H1 (cell line): Measurements from ENCODE around the gene EIF4E. TPM values are rescaled to one million over a fixed set of nuclear protein-coding genes. Genes with fewer than 3 reads are reported as not detected.

Source experiments
- ASH2L ChIP-seq: fragments of 200-600, 300-600 bp; sonication (generic); IDR thresholded peaks from one replicate; pipeline ENCODE4 v1.7.1; 2017; ENCODE audit warnings: low read length
- CTBP2 ChIP-seq: IDR thresholded peaks from 2 replicates; pipeline ENCODE4 v1.7.0; 2011; ENCODE audit warnings: borderline replicate concordance, mild to moderate bottlenecking, moderate library complexity, mixed read lengths, low read length; ENCODE audit not compliant: insufficient read depth, insufficient read length
- HDAC6 ChIP-seq: IDR thresholded peaks from one replicate; pipeline ENCODE4 v1.7.1; 2012; ENCODE audit warnings: low read depth, mild to moderate bottlenecking, inconsistent platforms, low read length, moderate library complexity
- JUND ChIP-seq: IDR thresholded peaks from 2 replicates; pipeline ENCODE4 v1.6.1; 2011; ENCODE audit warnings: mild to moderate bottlenecking, improper control_type of control experiment, low read length
- KDM4A ChIP-seq: IDR thresholded peaks from one replicate; pipeline ENCODE4 v1.7.1; 2012; ENCODE audit warnings: low read depth, mild to moderate bottlenecking, moderate library complexity, low read length, inconsistent platforms; ENCODE audit not compliant: severe bottlenecking
- MAFK ChIP-seq: IDR thresholded peaks from 2 replicates; pipeline ENCODE4 v1.6.1; 2012; ENCODE audit warnings: low read depth, mild to moderate bottlenecking, improper control_type of control experiment, low read length
- NANOG ChIP-seq: IDR thresholded peaks from 2 replicates; pipeline ENCODE4 v1.6.1; 2011; ENCODE audit warnings: low read length, low read depth, mild to moderate bottlenecking, inconsistent platforms; ENCODE audit not compliant: insufficient read depth, poor library complexity, severe bottlenecking
- SIRT6 ChIP-seq: IDR thresholded peaks from one replicate; pipeline ENCODE4 v1.7.1; 2012; ENCODE audit warnings: low read length, inconsistent platforms
- SP1 ChIP-seq: IDR thresholded peaks from 2 replicates; pipeline ENCODE4 v1.6.1; 2011; ENCODE audit warnings: low read depth, low read length
- SUZ12 ChIP-seq: fragments of 200-600 bp; sonication (generic); IDR thresholded peaks from 2 replicates; pipeline ENCODE4 v1.6.1; 2012; ENCODE audit warnings: mild to moderate bottlenecking, inconsistent platforms, low read length, moderate library complexity, mixed read lengths
- polyA plus RNA-seq, 7 experiments: library from polyadenylated mRNA; depleted of rRNA in 3 of 7; stranded (reverse) in 5 of 7; unstranded in 2 of 7; fragments of >200 nt in 5 of 7; fragments of 200-250 nt in 2 of 7; gene quantifications; 1 replicate in 5 of 7; 2 replicates in 1 of 7; 4 replicates in 1 of 7; pipeline versions ENCODE4 v1.2.1 to v1.2.3, GENCODE V29; 2011 to 2013; ENCODE audit warnings: missing spikeins in 2 of 7, mixed read lengths in 2 of 7
- total RNA-seq: library from RNA; stranded (reverse); fragmentation: NEBNext Ultra II Directional; extraction: Animal tissue kit (Norgen Biotek cat#: 25700); gene quantifications from 2 replicates; pipeline ENCODE4 v1.2.1, GENCODE V29; 2021
- TF ChIP-seq, protein P1 (sequence below): fragments of 300-600 bp; sonication (generic); IDR thresholded peaks from 2 replicates; pipeline ENCODE4 v1.7.1; 2012; ENCODE audit warnings: low read length, moderate library complexity, mild to moderate bottlenecking, inconsistent platforms; ENCODE audit not compliant: insufficient replicate concordance
- TF ChIP-seq, protein P2 (sequence below): IDR thresholded peaks from 2 replicates; pipeline ENCODE4 v1.6.1; 2012; ENCODE audit warnings: inconsistent platforms

Gene EIF4E
- total and polyA plus RNA-seq, 2 of the 8 experiments (the other 6 are each of a cell fraction or from before 2014, with no cell fraction given), result 59.6 to 185 TPM

DNA sequence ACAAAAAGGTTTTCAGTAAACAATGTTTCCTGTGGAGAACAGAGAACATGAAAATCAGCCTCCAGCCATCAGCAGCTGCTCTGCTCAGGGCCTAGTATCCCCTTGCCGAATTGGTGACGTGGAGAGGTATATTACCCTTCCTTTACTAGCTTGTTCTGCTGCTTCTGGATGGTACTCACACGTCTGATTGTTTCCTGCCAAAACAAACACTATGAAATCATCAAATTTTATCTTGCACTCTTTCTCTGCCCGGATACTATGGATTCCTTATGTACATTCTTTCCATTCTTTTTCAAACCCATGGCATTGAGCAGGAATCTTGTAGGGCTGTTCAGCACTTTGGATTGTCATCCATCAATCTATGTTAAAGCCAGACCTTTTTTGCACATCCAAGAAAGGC, 47.8 kb upstream of the EIF4E start (continued):
- TF ChIP-seq, protein P1, sequence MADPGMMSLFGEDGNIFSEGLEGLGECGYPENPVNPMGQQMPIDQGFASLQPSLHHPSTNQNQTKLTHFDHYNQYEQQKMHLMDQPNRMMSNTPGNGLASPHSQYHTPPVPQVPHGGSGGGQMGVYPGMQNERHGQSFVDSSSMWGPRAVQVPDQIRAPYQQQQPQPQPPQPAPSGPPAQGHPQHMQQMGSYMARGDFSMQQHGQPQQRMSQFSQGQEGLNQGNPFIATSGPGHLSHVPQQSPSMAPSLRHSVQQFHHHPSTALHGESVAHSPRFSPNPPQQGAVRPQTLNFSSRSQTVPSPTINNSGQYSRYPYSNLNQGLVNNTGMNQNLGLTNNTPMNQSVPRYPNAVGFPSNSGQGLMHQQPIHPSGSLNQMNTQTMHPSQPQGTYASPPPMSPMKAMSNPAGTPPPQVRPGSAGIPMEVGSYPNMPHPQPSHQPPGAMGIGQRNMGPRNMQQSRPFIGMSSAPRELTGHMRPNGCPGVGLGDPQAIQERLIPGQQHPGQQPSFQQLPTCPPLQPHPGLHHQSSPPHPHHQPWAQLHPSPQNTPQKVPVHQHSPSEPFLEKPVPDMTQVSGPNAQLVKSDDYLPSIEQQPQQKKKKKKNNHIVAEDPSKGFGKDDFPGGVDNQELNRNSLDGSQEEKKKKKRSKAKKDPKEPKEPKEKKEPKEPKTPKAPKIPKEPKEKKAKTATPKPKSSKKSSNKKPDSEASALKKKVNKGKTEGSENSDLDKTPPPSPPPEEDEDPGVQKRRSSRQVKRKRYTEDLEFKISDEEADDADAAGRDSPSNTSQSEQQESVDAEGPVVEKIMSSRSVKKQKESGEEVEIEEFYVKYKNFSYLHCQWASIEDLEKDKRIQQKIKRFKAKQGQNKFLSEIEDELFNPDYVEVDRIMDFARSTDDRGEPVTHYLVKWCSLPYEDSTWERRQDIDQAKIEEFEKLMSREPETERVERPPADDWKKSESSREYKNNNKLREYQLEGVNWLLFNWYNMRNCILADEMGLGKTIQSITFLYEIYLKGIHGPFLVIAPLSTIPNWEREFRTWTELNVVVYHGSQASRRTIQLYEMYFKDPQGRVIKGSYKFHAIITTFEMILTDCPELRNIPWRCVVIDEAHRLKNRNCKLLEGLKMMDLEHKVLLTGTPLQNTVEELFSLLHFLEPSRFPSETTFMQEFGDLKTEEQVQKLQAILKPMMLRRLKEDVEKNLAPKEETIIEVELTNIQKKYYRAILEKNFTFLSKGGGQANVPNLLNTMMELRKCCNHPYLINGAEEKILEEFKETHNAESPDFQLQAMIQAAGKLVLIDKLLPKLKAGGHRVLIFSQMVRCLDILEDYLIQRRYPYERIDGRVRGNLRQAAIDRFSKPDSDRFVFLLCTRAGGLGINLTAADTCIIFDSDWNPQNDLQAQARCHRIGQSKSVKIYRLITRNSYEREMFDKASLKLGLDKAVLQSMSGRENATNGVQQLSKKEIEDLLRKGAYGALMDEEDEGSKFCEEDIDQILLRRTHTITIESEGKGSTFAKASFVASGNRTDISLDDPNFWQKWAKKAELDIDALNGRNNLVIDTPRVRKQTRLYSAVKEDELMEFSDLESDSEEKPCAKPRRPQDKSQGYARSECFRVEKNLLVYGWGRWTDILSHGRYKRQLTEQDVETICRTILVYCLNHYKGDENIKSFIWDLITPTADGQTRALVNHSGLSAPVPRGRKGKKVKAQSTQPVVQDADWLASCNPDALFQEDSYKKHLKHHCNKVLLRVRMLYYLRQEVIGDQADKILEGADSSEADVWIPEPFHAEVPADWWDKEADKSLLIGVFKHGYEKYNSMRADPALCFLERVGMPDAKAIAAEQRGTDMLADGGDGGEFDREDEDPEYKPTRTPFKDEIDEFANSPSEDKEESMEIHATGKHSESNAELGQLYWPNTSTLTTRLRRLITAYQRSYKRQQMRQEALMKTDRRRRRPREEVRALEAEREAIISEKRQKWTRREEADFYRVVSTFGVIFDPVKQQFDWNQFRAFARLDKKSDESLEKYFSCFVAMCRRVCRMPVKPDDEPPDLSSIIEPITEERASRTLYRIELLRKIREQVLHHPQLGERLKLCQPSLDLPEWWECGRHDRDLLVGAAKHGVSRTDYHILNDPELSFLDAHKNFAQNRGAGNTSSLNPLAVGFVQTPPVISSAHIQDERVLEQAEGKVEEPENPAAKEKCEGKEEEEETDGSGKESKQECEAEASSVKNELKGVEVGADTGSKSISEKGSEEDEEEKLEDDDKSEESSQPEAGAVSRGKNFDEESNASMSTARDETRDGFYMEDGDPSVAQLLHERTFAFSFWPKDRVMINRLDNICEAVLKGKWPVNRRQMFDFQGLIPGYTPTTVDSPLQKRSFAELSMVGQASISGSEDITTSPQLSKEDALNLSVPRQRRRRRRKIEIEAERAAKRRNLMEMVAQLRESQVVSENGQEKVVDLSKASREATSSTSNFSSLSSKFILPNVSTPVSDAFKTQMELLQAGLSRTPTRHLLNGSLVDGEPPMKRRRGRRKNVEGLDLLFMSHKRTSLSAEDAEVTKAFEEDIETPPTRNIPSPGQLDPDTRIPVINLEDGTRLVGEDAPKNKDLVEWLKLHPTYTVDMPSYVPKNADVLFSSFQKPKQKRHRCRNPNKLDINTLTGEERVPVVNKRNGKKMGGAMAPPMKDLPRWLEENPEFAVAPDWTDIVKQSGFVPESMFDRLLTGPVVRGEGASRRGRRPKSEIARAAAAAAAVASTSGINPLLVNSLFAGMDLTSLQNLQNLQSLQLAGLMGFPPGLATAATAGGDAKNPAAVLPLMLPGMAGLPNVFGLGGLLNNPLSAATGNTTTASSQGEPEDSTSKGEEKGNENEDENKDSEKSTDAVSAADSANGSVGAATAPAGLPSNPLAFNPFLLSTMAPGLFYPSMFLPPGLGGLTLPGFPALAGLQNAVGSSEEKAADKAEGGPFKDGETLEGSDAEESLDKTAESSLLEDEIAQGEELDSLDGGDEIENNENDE, result no peak
- TF ChIP-seq SIRT6, result no peak
- no peak for TF ChIP-seq JUND
- TF ChIP-seq NANOG, result no peak
- no peak for TF ChIP-seq ASH2L
- no peak for TF ChIP-seq KDM4A
- TF ChIP-seq SUZ12, result no peak
- no peak for TF ChIP-seq MAFK
- TF ChIP-seq CTBP2, result no peak
- TF ChIP-seq, protein P2, sequence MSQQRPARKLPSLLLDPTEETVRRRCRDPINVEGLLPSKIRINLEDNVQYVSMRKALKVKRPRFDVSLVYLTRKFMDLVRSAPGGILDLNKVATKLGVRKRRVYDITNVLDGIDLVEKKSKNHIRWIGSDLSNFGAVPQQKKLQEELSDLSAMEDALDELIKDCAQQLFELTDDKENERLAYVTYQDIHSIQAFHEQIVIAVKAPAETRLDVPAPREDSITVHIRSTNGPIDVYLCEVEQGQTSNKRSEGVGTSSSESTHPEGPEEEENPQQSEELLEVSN, result no peak
- no peak for TF ChIP-seq SP1
- TF ChIP-seq HDAC6, result no peak
